Suppressor macrophage treated with lipopolysaccharide for 1 hour (primary cell): ENCODE measurements around the gene VEGFB.
A peak's percentile ranks its signal among the peaks of the same experiment; 100 is the strongest.

Experiments
- DNase-seq, 3 donors: peaks; one replicate each; pipeline ENCODE4 v3.0.0-alpha.2; 2020 to 2022

VEGFB gene

GRCh38 chr11:64247729-64248531 lies 13.5 kb downstream of the VEGFB start:
- no peak for DNase-seq

GRCh38 chr11:64248578-64248977 lies 14.2 kb downstream of the VEGFB start:
- no peak for DNase-seq

- no peak for DNase-seq
Observed at GRCh38 chr11:64249038-64249437, 14.7 kb downstream of the VEGFB start.

- DNase-seq: no peak
Observed at GRCh38 chr11:64249563-64250414, 15.4 kb downstream of the VEGFB start.

GRCh38 chr11:64250415-64251015 lies 16.1 kb downstream of the VEGFB start:
- DNase-seq: no peak

- peak; percentile 70 to 93 (median 83) for DNase-seq
Observed at GRCh38 chr11:64251016-64251752, 16.8 kb downstream of the VEGFB start, which contains the start of gene PLCB3. TSS of gene PLCB3 (plus strand) at chr11:64251530. CDS start at chr11:64251650, 120 bp downstream.

- DNase-seq: no peak
Observed at GRCh38 chr11:64251753-64252002, 17.3 kb downstream of the VEGFB start.

- peak; percentile 57 to 82 (median 62) for DNase-seq
Observed at GRCh38 chr11:64252003-64252872, 17.9 kb downstream of the VEGFB start.

GRCh38 chr11:64253043-64253442 lies 18.7 kb downstream of the VEGFB start:
- no peak for DNase-seq

- no peak for DNase-seq
Observed at GRCh38 chr11:64253481-64253880, 19.1 kb downstream of the VEGFB start.

GRCh38 chr11:64254326-64254725 lies 19.9 kb downstream of the VEGFB start:
- DNase-seq: no peak

- no peak for DNase-seq
Observed at GRCh38 chr11:64255135-64256128, 21.0 kb downstream of the VEGFB start.

- DNase-seq: no peak
Observed at GRCh38 chr11:64256300-64256699, 21.9 kb downstream of the VEGFB start.

- DNase-seq: no peak
Observed at GRCh38 chr11:64258356-64258755, 24.0 kb downstream of the VEGFB start.

GRCh38 chr11:64258946-64259532 lies 24.7 kb downstream of the VEGFB start:
- DNase-seq: no peak

GRCh38 chr11:64259533-64260067 lies 25.2 kb downstream of the VEGFB start:
- peak; percentile 73 to 86 (median 84) for DNase-seq

- DNase-seq: peak; percentile 53 to 69 (median 63)
Observed at GRCh38 chr11:64260147-64260708, 25.8 kb downstream of the VEGFB start.

- no peak for DNase-seq
Observed at GRCh38 chr11:64261556-64262080, 27.2 kb downstream of the VEGFB start.

- no peak for DNase-seq
Observed at GRCh38 chr11:64262271-64263002, 28.1 kb downstream of the VEGFB start.
